ENCODE measurements around the gene ZNF550. TPM values are rescaled to one million over a fixed set of nuclear protein-coding genes. Genes with fewer than 3 reads are reported as not detected.
A peak's percentile ranks its signal among the peaks of the same experiment; 100 is the strongest.

ZNF550 gene
- total and polyA plus RNA-seq, 5 donors from 2014 or later, result 5.8 to 18.7 (median 10.2) TPM

GRCh38 chr19:57559008-57559403 lies 657 bp downstream of the ZNF550 start:
- peaks cover 26% of the 10 kb centered on the region for H3K4me1 ChIP-seq (ENCODE audit: control insufficient read depth, insufficient read depth, low read length, poor library complexity, severe bottlenecking)
- H3K4me1 Mint-ChIP-seq, result peaks cover 5 to 36% (median 28%) of the 10 kb centered on the region in 4 donors
- peaks cover 29 to 34% of the 10 kb centered on the region in 2 experiments for H3K9me3 ChIP-seq (ENCODE audit: control insufficient read depth in 2 of 2, low read length in 2 of 2)
- H3K4me3 ChIP-seq (ENCODE audit: low read depth, low read length), result peak overlapping the region; percentile 81
- H3K27ac ChIP-seq (ENCODE audit: insufficient read depth, low read length, poor library complexity, severe bottlenecking), result peak overlapping the region; percentile 62
- no peak for ATAC-seq (ENCODE audit: low read depth in 2 of 2)
- H3K27me3 ChIP-seq (ENCODE audit: control insufficient read depth, insufficient read depth, low read length), result peaks cover 5% of the 10 kb centered on the region
- peak overlapping the region; percentile 94 to 98 (median 94) for H3K27ac Mint-ChIP-seq
- peaks cover 30% of the 10 kb centered on the region for H3K36me3 ChIP-seq (ENCODE audit: control insufficient read depth, insufficient read depth, low read length)
- peak overlapping the region; percentile 88 to 98 (median 93) for H3K4me3 Mint-ChIP-seq
- peak in 2 of 3 donors; percentile 9 to 42 for DNase-seq
- no peaks in the 10 kb centered on the region for H3K27me3 Mint-ChIP-seq
- H3K36me3 Mint-ChIP-seq, result peaks cover 42% of the 10 kb centered on the region
- peaks cover 9 to 57% (median 19%) of the 10 kb centered on the region in 7 donors for H3K9me3 Mint-ChIP-seq

- H3K27ac ChIP-seq (ENCODE audit: insufficient read depth, low read length, poor library complexity, severe bottlenecking), result no peak overlapping the region
- peaks cover 35% of the 10 kb centered on the region for H3K36me3 ChIP-seq (ENCODE audit: control insufficient read depth, insufficient read depth, low read length)
- H3K27me3 ChIP-seq (ENCODE audit: control insufficient read depth, insufficient read depth, low read length), result peaks cover 5% of the 10 kb centered on the region
- ATAC-seq (ENCODE audit: low read depth in 2 of 2) (no peak), DNase-seq (no peak)
- peak overlapping the region; percentile 81 for H3K4me3 ChIP-seq (ENCODE audit: low read depth, low read length)
- Mint-ChIP-seq H3K4me1 (peaks cover 5 to 36% (median 28%) of the 10 kb centered on the region in 4 donors), H3K27me3 (no peaks in the 10 kb centered on the region), H3K4me3 (peak overlapping the region; percentile 88 to 98 (median 93)), H3K36me3 (peaks cover 43% of the 10 kb centered on the region), H3K27ac (peak overlapping the region; percentile 94 to 98 (median 94)), H3K9me3 (peaks cover 9 to 56% (median 18%) of the 10 kb centered on the region in 7 donors)
- peaks cover 26% of the 10 kb centered on the region for H3K4me1 ChIP-seq (ENCODE audit: control insufficient read depth, insufficient read depth, low read length, poor library complexity, severe bottlenecking)
- H3K9me3 ChIP-seq (ENCODE audit: control insufficient read depth in 2 of 2, low read length in 2 of 2), result peaks cover 25 to 34% of the 10 kb centered on the region in 2 experiments
Measured at GRCh38 chr19:57558525-57558924, 1.1 kb downstream of the ZNF550 start.

DNA sequence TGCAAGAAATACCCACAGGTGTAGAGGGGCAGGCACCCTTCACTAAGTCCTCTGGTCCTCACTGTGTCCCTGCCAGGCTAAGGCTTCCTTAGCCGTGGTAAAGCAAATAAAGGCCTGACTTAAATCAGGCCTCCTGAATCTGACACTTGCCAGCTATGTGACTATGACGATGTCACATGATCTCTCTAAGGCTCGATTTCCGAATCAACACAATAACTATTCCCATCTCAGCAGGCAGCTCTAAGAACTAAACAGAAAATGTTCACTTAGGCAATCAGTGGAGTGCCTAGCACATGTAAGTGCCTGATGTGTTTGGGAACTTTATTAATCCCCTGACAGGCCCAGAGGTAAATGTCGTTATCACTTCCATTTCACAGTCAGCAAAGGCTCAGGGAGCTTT lies 2.0 kb downstream of the ZNF550 start:
- H3K27ac ChIP-seq (ENCODE audit: insufficient read depth, low read length, poor library complexity, severe bottlenecking), result no peak overlapping the region
- Mint-ChIP-seq H3K27me3 (no peaks in the 10 kb centered on the region), H3K4me1 (peaks cover 5 to 36% (median 28%) of the 10 kb centered on the region in 4 donors), H3K9me3 (peaks cover 9 to 58% (median 25%) of the 10 kb centered on the region in 7 donors), H3K27ac (peak overlapping the region in 2 of 3 donors; percentile 68 to 98), H3K36me3 (peaks cover 49% of the 10 kb centered on the region), H3K4me3 (peak overlapping the region; percentile 88 to 98 (median 93))
- peaks cover 5% of the 10 kb centered on the region for H3K27me3 ChIP-seq (ENCODE audit: control insufficient read depth, insufficient read depth, low read length)
- H3K9me3 ChIP-seq (ENCODE audit: control insufficient read depth in 2 of 2, low read length in 2 of 2), result peaks cover 25 to 34% of the 10 kb centered on the region in 2 experiments
- H3K4me1 ChIP-seq (ENCODE audit: control insufficient read depth, insufficient read depth, low read length, poor library complexity, severe bottlenecking), result peaks cover 26% of the 10 kb centered on the region
- H3K36me3 ChIP-seq (ENCODE audit: control insufficient read depth, insufficient read depth, low read length), result peaks cover 44% of the 10 kb centered on the region
- H3K4me3 ChIP-seq (ENCODE audit: low read depth, low read length), result peak overlapping the region; percentile 81
- DNase-seq (no peak), ATAC-seq (ENCODE audit: low read depth in 2 of 2) (no peak)

DNA sequence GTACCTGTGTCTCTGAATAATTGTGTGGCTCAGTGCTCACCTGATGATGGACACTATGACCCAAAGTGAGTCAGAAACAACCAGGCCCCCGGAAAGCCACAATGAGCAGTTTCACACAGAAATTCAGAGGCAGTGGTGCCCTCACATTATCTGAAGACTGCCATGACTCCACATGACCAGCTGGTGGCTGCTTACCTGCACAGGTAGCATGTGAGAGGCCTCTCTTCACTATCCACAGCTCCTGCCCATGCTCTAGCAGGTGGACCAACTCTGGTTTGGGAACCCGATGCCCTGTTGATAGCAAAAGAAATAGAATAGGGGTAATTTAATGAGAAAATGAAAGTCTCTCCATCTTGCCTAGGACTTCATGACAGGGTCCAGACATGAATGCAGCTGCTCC lies 7.2 kb downstream of the ZNF550 start:
- Histone ChIP-seq H3K9me3 (ENCODE audit: control insufficient read depth in 2 of 2, low read length in 2 of 2) (peaks cover 62 to 87% of the 10 kb centered on the region in 2 experiments), H3K27ac (ENCODE audit: insufficient read depth, low read length, poor library complexity, severe bottlenecking) (no peak overlapping the region), H3K27me3 (ENCODE audit: control insufficient read depth, insufficient read depth, low read length) (no peaks in the 10 kb centered on the region), H3K4me1 (ENCODE audit: control insufficient read depth, insufficient read depth, low read length, poor library complexity, severe bottlenecking) (no peaks in the 10 kb centered on the region), H3K36me3 (ENCODE audit: control insufficient read depth, insufficient read depth, low read length) (peaks cover 93% of the 10 kb centered on the region), H3K4me3 (ENCODE audit: low read depth, low read length) (no peak overlapping the region)
- Mint-ChIP-seq H3K4me3 (no peak overlapping the region), H3K27ac (no peak overlapping the region), H3K9me3 (peaks cover 5 to 87% (median 40%) of the 10 kb centered on the region in 7 donors), H3K27me3 (no peaks in the 10 kb centered on the region), H3K4me1 (peaks cover 5 to 11% (median 9%) of the 10 kb centered on the region in 4 donors), H3K36me3 (peaks cover 92% of the 10 kb centered on the region)
- DNase-seq (no peak), ATAC-seq (ENCODE audit: low read depth in 2 of 2) (no peak)

- Histone ChIP-seq H3K9me3 (ENCODE audit: control insufficient read depth in 2 of 2, low read length in 2 of 2) (peaks cover 96 to 100% of the 10 kb centered on the region in 2 experiments), H3K27me3 (ENCODE audit: control insufficient read depth, insufficient read depth, low read length) (no peaks in the 10 kb centered on the region), H3K27ac (ENCODE audit: insufficient read depth, low read length, poor library complexity, severe bottlenecking) (no peak overlapping the region), H3K36me3 (ENCODE audit: control insufficient read depth, insufficient read depth, low read length) (peaks cover 83% of the 10 kb centered on the region), H3K4me1 (ENCODE audit: control insufficient read depth, insufficient read depth, low read length, poor library complexity, severe bottlenecking) (no peaks in the 10 kb centered on the region), H3K4me3 (ENCODE audit: low read depth, low read length) (peak overlapping the region; percentile 22)
- H3K36me3 Mint-ChIP-seq, result peaks cover 75% of the 10 kb centered on the region
- H3K4me1 Mint-ChIP-seq, result peaks cover 0 to 10% (median 3%) of the 10 kb centered on the region in 4 donors
- no peak overlapping the region for H3K27ac Mint-ChIP-seq
- DNase-seq (no peak), ATAC-seq (ENCODE audit: low read depth in 2 of 2) (no peak)
- H3K27me3 Mint-ChIP-seq, result no peaks in the 10 kb centered on the region
- no peak overlapping the region for H3K4me3 Mint-ChIP-seq
- peaks cover 0 to 90% (median 44%) of the 10 kb centered on the region in 7 donors for H3K9me3 Mint-ChIP-seq
Measured at GRCh38 chr19:57546513-57546912, 13.2 kb downstream of the ZNF550 start.

DNA sequence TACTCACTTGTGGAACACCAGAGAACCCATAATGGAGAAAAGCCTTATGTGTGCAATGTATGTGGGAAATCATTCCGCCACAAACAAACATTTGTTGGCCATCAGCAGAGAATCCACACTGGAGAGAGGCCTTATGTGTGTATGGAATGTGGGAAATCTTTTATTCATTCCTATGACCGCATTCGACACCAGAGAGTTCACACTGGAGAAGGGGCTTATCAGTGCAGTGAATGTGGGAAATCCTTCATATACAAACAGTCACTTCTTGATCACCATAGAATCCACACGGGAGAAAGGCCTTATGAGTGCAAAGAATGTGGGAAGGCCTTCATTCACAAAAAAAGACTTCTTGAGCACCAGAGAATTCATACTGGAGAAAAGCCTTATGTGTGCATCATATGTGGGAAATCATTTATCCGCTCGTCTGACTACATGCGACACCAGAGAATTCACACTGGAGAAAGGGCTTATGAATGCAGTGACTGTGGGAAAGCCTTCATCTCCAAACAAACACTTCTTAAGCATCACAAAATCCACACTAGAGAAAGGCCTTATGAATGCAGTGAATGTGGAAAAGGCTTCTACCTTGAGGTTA lies 21.6 kb downstream of the ZNF550 start:
- no peaks in the 10 kb centered on the region for H3K27me3 ChIP-seq (ENCODE audit: control insufficient read depth, insufficient read depth, low read length)
- H3K4me1 ChIP-seq (ENCODE audit: control insufficient read depth, insufficient read depth, low read length, poor library complexity, severe bottlenecking), result no peaks in the 10 kb centered on the region
- Mint-ChIP-seq H3K4me1 (peaks cover 0 to 7% (median 2%) of the 10 kb centered on the region in 4 donors), H3K36me3 (peaks cover 83% of the 10 kb centered on the region), H3K27ac (no peak overlapping the region), H3K9me3 (peaks cover 0 to 96% (median 43%) of the 10 kb centered on the region in 7 donors), H3K27me3 (no peaks in the 10 kb centered on the region), H3K4me3 (no peak overlapping the region)
- DNase-seq (no peak), ATAC-seq (ENCODE audit: low read depth in 2 of 2) (no peak)
- peaks cover 93 to 100% of the 10 kb centered on the region in 2 experiments for H3K9me3 ChIP-seq (ENCODE audit: control insufficient read depth in 2 of 2, low read length in 2 of 2)
- H3K27ac ChIP-seq (ENCODE audit: insufficient read depth, low read length, poor library complexity, severe bottlenecking), result no peak overlapping the region
- H3K4me3 ChIP-seq (ENCODE audit: low read depth, low read length), result peak overlapping the region; percentile 14
- H3K36me3 ChIP-seq (ENCODE audit: control insufficient read depth, insufficient read depth, low read length), result peaks cover 83% of the 10 kb centered on the region

GRCh38 chr19:57527136-57527881 lies 32.4 kb downstream of the ZNF550 start, which contains the start of gene ZNF549:
Gene ZNF549, plus strand, starts transcription at chr19:57527356. Its CDS starts 218 bp downstream, at chr19:57527574.
- peaks cover 45% of the 10 kb centered on the region for H3K36me3 Mint-ChIP-seq
- peak; percentile 100 for ATAC-seq (ENCODE audit: low read depth in 2 of 2)
- H3K9me3 Mint-ChIP-seq, result peaks cover 8 to 43% (median 31%) of the 10 kb centered on the region in 7 donors

More at GRCh38 chr19:57527136-57527881, 32.4 kb downstream of the ZNF550 start, which contains the start of gene ZNF549:
- H3K27ac ChIP-seq (ENCODE audit: insufficient read depth, low read length, poor library complexity, severe bottlenecking), result peak within 1 kb of the TSS; percentile 82
- peak; percentile 79 to 96 (median 89) for DNase-seq
- peaks cover 32 to 38% of the 10 kb centered on the region in 2 experiments for H3K9me3 ChIP-seq (ENCODE audit: control insufficient read depth in 2 of 2, low read length in 2 of 2)
- Mint-ChIP-seq H3K27me3 (no peaks in the 10 kb centered on the region), H3K4me3 (peak within 1 kb of the TSS; percentile 90 to 97 (median 96)), H3K4me1 (peaks cover 5 to 32% (median 17%) of the 10 kb centered on the region in 4 donors), H3K27ac (peak within 1 kb of the TSS; percentile 20 to 98 (median 98))
- no peaks in the 10 kb centered on the region for H3K27me3 ChIP-seq (ENCODE audit: control insufficient read depth, insufficient read depth, low read length)
- peaks cover 25% of the 10 kb centered on the region for H3K36me3 ChIP-seq (ENCODE audit: control insufficient read depth, insufficient read depth, low read length)
- H3K4me3 ChIP-seq (ENCODE audit: low read depth, low read length), result peak within 1 kb of the TSS; percentile 84
- peaks cover 21% of the 10 kb centered on the region for H3K4me1 ChIP-seq (ENCODE audit: control insufficient read depth, insufficient read depth, low read length, poor library complexity, severe bottlenecking)
